T-helper 2 cell (primary cell): ENCODE results near the gene GLDC.

Experiments
- DNase-seq, 5 experiments: peaks; one replicate each; pipeline versions ENCODE4 v3.0.0 to v3.0.0-alpha.2; 2012 to 2022

GLDC gene

GRCh38 chr9:6620353-6620752, 25.2 kb downstream of the GLDC start:
- no peak for DNase-seq

GRCh38 chr9:6619909-6620308, 25.6 kb downstream of the GLDC start:
- no peak for DNase-seq

- DNase-seq = no peak
These were observed 28.5 kb downstream of the GLDC start for GRCh38 chr9:6616951-6617602.

GRCh38 chr9:6614489-6614888, 31.0 kb downstream of the GLDC start:
- DNase-seq = no peak

GRCh38 chr9:6611865-6612264, 33.7 kb downstream of the GLDC start:
- no peak for DNase-seq

- DNase-seq = no peak
These were observed 35.5 kb downstream of the GLDC start for GRCh38 chr9:6610073-6610472.

- no peak for DNase-seq
These were observed 36.0 kb downstream of the GLDC start for GRCh38 chr9:6609497-6610016.

GRCh38 chr9:6605202-6605601, 40.3 kb downstream of the GLDC start:
- peak in 1 of 5 experiments; percentile 39 for DNase-seq

GRCh38 chr9:6600426-6600825, 45.1 kb downstream of the GLDC start:
- no peak for DNase-seq

- DNase-seq = no peak
These were observed 45.5 kb downstream of the GLDC start for GRCh38 chr9:6600006-6600405.

GRCh38 chr9:6598249-6598725, 47.2 kb downstream of the GLDC start:
- peak in 1 of 5 experiments; percentile 86 for DNase-seq

GRCh38 chr9:6592791-6593190, 52.7 kb downstream of the GLDC start:
- no peak for DNase-seq

- DNase-seq = no peak
These were observed 53.3 kb downstream of the GLDC start for GRCh38 chr9:6592231-6592630.

GRCh38 chr9:6590772-6591384, 54.7 kb downstream of the GLDC start:
- DNase-seq = no peak

GRCh38 chr9:6590334-6590733, 55.2 kb downstream of the GLDC start:
- no peak for DNase-seq

- peak in 1 of 5 experiments; percentile 45 for DNase-seq
These were observed 60.5 kb downstream of the GLDC start for GRCh38 chr9:6584881-6585597.

- DNase-seq = no peak
These were observed 64.3 kb downstream of the GLDC start for GRCh38 chr9:6581253-6581652.

- no peak for DNase-seq
These were observed 65.9 kb downstream of the GLDC start for GRCh38 chr9:6579613-6580012.

GRCh38 chr9:6576987-6577386, 68.5 kb downstream of the GLDC start:
- DNase-seq = no peak

- DNase-seq = no peak
These were observed 70.0 kb downstream of the GLDC start for GRCh38 chr9:6575324-6576034.

- peak in 1 of 5 experiments; percentile 8 for DNase-seq
These were observed 78.4 kb downstream of the GLDC start for GRCh38 chr9:6567140-6567591.

GRCh38 chr9:6566409-6567139, 79.0 kb downstream of the GLDC start:
- DNase-seq = peak in 1 of 5 experiments; percentile 51
